ENCODE results near the gene SV2C.

The SV2C gene

DNA sequence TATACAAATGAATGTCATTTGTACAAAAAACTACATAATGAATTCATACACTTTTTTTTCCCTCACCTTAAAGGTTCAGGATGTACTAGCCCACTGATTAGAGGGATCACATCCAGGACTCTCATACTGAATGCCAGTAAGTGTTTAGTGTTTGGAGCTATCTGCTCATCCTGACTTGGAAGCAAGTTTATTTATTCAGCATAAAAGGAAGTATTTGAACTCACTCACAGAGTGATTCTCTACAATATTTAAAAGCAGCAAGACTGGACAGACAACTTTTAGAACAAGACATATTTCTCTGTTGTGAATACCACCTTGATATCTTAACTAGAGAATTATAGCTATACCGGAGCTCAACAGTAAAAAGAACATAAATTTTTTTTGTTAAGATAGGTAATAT is 305.1 kb downstream of the SV2C start:
- H3K9me2 ChIP-seq (replicated peaks; ENCODE audit: insufficient read depth, low read length) = no peaks in the 10 kb centered on the region
- no peak overlapping the region for H3K9ac ChIP-seq (ENCODE audit: low read length)
- H3K4me3 ChIP-seq (ENCODE audit: low read length) = no peak overlapping the region
- H4K20me1 ChIP-seq (ENCODE audit: insufficient read depth, low read length) = no peaks in the 10 kb centered on the region
- no peaks in the 10 kb centered on the region for H3K36me3 ChIP-seq (replicated peaks; ENCODE audit: insufficient read depth, low read length)
- H3K4me2 ChIP-seq (ENCODE audit: low read depth, low read length) = no peak overlapping the region
- no peaks in the 10 kb centered on the region for H3K4me1 ChIP-seq (ENCODE audit: low read length)
- H3K27ac ChIP-seq (ENCODE audit: low read length) = no peak overlapping the region
- H2AFZ ChIP-seq (ENCODE audit: low read length) = no peak overlapping the region
- H3F3A ChIP-seq (ENCODE audit: insufficient read depth, low read length) = no peaks in the 10 kb centered on the region
- H3K9me3 ChIP-seq (replicated peaks; ENCODE audit: insufficient read depth, low read length) = no peaks in the 10 kb centered on the region
- H3K27me3 ChIP-seq (replicated peaks; ENCODE audit: insufficient read depth, low read length) = no peaks in the 10 kb centered on the region
- TF ChIP-seq EZH2phosphoT487 (IDR thresholded peaks at IDR 0.05; ENCODE audit: low read length) (no peak), EZH2 (optimal IDR thresholded peaks at IDR 0.05; ENCODE audit: low read depth, low read length) (no peak)
- TF ChIP-seq, protein P1, sequence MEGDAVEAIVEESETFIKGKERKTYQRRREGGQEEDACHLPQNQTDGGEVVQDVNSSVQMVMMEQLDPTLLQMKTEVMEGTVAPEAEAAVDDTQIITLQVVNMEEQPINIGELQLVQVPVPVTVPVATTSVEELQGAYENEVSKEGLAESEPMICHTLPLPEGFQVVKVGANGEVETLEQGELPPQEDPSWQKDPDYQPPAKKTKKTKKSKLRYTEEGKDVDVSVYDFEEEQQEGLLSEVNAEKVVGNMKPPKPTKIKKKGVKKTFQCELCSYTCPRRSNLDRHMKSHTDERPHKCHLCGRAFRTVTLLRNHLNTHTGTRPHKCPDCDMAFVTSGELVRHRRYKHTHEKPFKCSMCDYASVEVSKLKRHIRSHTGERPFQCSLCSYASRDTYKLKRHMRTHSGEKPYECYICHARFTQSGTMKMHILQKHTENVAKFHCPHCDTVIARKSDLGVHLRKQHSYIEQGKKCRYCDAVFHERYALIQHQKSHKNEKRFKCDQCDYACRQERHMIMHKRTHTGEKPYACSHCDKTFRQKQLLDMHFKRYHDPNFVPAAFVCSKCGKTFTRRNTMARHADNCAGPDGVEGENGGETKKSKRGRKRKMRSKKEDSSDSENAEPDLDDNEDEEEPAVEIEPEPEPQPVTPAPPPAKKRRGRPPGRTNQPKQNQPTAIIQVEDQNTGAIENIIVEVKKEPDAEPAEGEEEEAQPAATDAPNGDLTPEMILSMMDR (IDR thresholded peaks at IDR 0.05; ENCODE audit: low read length) = no peak
- DNase-seq = no peak
- H3K79me2 ChIP-seq (ENCODE audit: low read length) = no peaks in the 10 kb centered on the region

DNA sequence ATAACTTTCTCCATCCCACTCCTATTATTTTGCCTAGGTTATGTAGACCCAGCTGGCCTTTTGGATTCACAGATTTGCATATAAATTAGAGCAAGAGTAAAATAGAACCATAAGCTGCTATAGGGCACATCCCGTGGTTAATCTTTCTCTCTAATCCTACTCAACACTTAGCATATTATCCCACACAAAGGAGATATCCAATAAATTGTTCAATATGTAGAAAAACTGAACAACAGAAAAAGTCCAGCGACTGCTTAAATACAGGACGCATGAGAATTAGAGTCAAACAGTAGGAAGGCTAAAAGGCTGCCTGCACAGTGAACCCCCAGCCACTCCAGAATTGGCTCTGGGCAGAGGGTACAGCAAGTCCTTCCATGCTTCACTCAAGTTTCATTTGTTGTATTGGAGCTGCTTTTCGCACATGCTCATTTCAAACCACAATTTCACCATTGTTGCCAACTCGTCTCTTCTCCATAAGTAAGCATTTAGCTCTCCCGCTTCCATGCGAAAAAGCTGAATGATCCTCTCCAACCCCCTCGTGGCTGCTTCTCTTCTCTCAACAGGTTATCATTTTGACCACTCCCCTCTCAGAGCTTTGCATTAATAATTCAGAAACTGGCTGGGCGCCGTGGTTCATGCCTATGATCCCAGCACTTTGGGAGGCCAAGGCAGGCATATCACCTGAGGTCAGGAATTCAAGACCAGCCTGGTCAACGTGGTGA is 305.8 kb downstream of the SV2C start:
- TF ChIP-seq EZH2phosphoT487 (IDR thresholded peaks at IDR 0.05; ENCODE audit: low read length) = no peak
- no peak for TF ChIP-seq EZH2 (optimal IDR thresholded peaks at IDR 0.05; ENCODE audit: low read depth, low read length)
- TF ChIP-seq, protein P1 (IDR thresholded peaks at IDR 0.05; ENCODE audit: low read length) = no peak
- Histone ChIP-seq H3K9me3 (replicated peaks; ENCODE audit: insufficient read depth, low read length) (no peaks in the 10 kb centered on the region), H3F3A (ENCODE audit: insufficient read depth, low read length) (no peaks in the 10 kb centered on the region), H3K36me3 (replicated peaks; ENCODE audit: insufficient read depth, low read length) (no peaks in the 10 kb centered on the region), H3K27me3 (replicated peaks; ENCODE audit: insufficient read depth, low read length) (no peaks in the 10 kb centered on the region), H4K20me1 (ENCODE audit: insufficient read depth, low read length) (no peaks in the 10 kb centered on the region), H3K4me1 (ENCODE audit: low read length) (no peaks in the 10 kb centered on the region), H3K79me2 (ENCODE audit: low read length) (no peaks in the 10 kb centered on the region), H3K4me2 (ENCODE audit: low read depth, low read length) (no peak overlapping the region), H3K9ac (ENCODE audit: low read length) (no peak overlapping the region), H2AFZ (ENCODE audit: low read length) (no peak overlapping the region), H3K9me2 (replicated peaks; ENCODE audit: insufficient read depth, low read length) (no peaks in the 10 kb centered on the region), H3K4me3 (ENCODE audit: low read length) (no peak overlapping the region), H3K27ac (ENCODE audit: low read length) (no peak overlapping the region)
- DNase-seq = no peak

DNA sequence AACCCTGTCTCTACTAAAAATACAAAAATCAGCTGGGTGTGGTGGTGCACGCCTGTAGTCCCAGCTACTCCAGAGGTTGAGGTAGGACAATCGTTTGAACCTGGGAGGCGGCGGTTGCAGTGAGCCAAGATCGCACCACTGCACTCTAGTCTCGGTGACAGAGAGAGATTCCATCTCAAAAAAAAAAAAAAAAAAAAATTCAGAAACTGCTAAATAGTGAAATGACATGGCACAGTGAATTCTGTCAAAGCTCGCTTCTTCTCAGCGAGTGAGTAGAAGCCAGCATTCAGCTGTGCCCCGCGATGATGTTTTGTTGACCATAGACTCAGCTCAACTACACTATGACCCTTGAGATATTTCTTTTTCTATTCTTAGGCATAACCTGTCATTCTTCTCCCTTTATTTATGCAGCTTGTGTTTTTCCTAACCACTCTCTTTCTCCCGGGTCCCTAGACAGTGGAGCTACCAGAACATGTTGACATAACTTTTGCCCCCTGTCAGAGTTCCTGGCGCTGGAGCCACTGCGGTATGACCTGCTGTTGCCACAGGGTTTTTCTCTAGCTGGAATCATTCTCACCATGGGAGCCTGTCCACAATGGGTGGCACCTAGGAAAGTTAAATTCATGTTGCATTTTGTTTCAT is 306.5 kb downstream of the SV2C start:
- no peak overlapping the region for H3K4me2 ChIP-seq (ENCODE audit: low read depth, low read length)
- H3K4me1 ChIP-seq (ENCODE audit: low read length) = no peaks in the 10 kb centered on the region

More for the DNA sequence above, 306.5 kb downstream of the SV2C start:
- H3K27ac ChIP-seq (ENCODE audit: low read length) = no peak overlapping the region
- no peaks in the 10 kb centered on the region for H3K27me3 ChIP-seq (replicated peaks; ENCODE audit: insufficient read depth, low read length)
- no peaks in the 10 kb centered on the region for H3K79me2 ChIP-seq (ENCODE audit: low read length)
- H3K9ac ChIP-seq (ENCODE audit: low read length) = no peak overlapping the region
- H4K20me1 ChIP-seq (ENCODE audit: insufficient read depth, low read length) = no peaks in the 10 kb centered on the region
- DNase-seq = no peak
- no peaks in the 10 kb centered on the region for H3K36me3 ChIP-seq (replicated peaks; ENCODE audit: insufficient read depth, low read length)
- H3K9me3 ChIP-seq (replicated peaks; ENCODE audit: insufficient read depth, low read length) = no peaks in the 10 kb centered on the region
- no peaks in the 10 kb centered on the region for H3K9me2 ChIP-seq (replicated peaks; ENCODE audit: insufficient read depth, low read length)
- no peak overlapping the region for H2AFZ ChIP-seq (ENCODE audit: low read length)
- no peak for TF ChIP-seq EZH2 (optimal IDR thresholded peaks at IDR 0.05; ENCODE audit: low read depth, low read length)
- no peak for TF ChIP-seq EZH2phosphoT487 (IDR thresholded peaks at IDR 0.05; ENCODE audit: low read length)
- TF ChIP-seq, protein P1 (IDR thresholded peaks at IDR 0.05; ENCODE audit: low read length) = no peak
- H3F3A ChIP-seq (ENCODE audit: insufficient read depth, low read length) = no peaks in the 10 kb centered on the region
- no peak overlapping the region for H3K4me3 ChIP-seq (ENCODE audit: low read length)
